Stimulated activated CD8-positive, alpha-beta memory T cell treated with anti-CD3 and anti-CD28 coated beads, Interleukin-7, amount 100 ng/mL, for 1 hour (primary cell): ENCODE measurements around the gene TPD52L2.
"Not testable (repeated sequence)": the region's sequence is repeated elsewhere in the genome, so short reads cannot be mapped to it uniquely, and the experiment has no call there.

Experiments
- DNase-seq, 2 donors: peaks; one replicate each; pipeline ENCODE4 v3.0.0-alpha.2; 2020; ENCODE audit warnings: low read depth in 2 of 2

TPD52L2 gene

DNA sequence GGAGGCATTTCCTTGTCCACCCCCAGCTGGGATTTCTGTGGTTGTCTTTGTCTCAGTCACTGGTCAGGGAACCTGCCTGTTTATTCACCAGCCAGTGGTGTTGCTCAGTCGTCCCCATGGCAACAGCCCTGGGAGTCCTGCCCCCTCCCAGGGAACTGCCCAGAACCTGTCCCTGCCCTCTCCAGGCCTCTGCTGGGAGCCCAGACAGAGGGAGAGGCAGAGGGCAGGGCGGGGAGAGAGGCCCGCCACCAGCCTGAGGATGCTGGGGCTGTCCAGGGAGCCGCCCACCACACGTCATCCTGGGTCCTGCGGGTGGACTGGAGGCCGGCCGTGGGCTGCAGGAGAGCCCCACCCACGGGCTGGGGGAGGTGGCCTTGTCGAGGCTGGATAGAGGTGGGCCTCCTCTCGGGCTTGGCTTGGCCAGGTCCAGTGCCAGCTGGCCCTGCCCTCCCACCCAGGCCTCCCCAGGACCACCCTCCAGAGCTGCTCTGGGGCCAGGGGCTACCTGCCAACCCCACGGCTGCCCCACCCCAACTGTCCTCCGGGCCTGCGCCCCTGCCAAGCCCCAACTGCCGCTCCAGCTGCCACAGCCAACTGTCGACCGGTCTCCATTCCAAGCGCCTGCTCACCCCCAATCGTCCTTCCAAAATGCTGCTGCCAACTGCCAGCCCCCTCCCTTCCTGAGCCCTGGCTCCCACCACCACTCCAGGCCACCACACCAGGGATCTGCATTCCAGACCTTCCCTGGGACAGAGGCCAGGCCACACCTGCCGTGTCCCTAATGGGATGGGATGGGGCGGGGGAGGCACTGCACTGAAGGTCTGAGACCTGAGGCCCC, 29.8 kb upstream of the TPD52L2 start:
- no peak for DNase-seq

DNA sequence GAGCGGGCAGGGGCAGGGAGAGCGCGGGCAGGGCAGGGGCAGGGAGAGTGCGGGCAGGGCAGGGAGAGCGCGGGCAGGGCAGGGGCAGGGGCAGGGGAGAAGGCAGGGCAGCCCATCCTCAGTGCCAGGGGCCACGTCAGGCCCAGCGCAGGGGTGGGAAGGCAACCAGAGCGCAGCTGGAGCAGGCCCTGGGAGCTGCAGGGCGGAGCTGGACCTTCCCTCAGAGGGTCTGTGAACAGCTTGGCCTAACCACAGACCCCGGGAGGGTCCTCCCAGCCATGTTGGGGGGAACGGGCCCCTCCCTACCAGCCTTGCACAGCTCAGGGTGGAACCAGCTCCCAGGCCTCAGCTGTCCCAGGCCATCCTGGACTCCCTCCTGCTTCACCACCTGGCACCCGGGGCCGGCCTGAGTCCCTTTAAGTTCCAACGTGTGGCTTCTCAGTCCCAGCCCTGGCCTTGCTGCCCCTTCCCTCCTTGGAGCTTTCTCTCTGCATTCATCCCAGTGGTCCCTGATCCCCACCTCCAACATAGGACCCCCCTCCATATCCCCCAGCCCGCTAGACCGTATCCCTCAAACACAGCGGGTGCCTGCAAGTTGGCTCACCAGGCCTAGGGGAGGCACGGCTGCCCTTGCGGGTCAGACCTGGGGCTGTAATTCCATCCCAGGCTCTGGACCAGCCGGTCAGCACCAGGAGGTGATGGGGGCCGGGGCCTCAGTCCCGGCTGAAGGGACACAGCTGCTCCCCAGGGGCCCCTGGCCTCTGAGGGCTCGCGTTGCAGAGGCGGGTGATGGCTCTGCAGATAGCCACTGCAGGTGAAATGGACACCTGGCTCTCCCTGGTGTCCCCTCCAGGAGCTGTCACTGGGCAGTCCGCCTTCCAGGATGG, 28.4 kb upstream of the TPD52L2 start:
- no peak for DNase-seq

GRCh38 chr20:63837479-63837878, 27.6 kb upstream of the TPD52L2 start:
- DNase-seq = no peak

- no peak for DNase-seq
These were observed 25.4 kb upstream of the TPD52L2 start for GRCh38 chr20:63839620-63840019.

GRCh38 chr20:63840405-63840828, 24.7 kb upstream of the TPD52L2 start:
- DNase-seq = no peak

DNA sequence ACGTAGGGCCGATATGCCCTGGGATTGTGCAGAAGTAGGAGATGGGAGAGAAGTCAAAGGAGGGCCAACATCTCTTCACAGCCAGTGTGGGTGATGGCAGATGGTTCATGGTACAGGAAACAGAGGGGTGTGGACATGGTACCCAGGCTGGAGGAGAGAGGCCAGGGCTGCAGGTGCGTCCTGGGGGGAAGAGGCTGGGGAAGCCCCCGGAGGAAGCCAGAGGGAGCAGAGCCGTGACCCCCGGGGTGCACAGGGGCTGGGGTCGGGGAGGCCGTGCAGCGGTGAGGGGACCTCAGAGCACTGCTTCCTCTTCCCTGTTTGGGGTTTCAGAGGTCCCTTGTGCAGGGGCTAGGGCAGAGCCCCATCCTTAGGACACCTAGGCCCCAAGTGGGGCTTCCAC, 22.8 kb upstream of the TPD52L2 start:
- DNase-seq = no peak

DNA sequence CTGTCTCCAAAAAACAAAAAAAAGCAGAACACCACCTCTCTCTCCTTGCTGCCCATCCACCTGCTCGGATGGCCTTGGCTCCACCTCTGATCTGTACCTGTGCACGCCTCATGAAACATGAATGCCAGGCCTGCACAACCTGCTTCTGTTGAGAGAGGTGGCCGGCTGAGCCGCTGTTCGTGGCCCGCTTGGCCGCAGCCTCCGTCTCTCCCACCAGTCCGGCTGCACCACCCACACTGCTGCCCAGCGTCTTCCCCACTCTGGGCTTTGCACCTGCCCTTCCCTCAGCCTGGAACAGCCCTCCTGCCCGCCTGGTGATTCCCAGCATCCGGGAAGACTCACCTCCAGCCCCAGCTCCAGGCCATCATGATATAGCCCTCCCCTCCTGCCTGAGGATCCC, 21.8 kb upstream of the TPD52L2 start:
- DNase-seq = no peak

GRCh38 chr20:63843778-63844177, 21.3 kb upstream of the TPD52L2 start:
- DNase-seq = no peak

DNA sequence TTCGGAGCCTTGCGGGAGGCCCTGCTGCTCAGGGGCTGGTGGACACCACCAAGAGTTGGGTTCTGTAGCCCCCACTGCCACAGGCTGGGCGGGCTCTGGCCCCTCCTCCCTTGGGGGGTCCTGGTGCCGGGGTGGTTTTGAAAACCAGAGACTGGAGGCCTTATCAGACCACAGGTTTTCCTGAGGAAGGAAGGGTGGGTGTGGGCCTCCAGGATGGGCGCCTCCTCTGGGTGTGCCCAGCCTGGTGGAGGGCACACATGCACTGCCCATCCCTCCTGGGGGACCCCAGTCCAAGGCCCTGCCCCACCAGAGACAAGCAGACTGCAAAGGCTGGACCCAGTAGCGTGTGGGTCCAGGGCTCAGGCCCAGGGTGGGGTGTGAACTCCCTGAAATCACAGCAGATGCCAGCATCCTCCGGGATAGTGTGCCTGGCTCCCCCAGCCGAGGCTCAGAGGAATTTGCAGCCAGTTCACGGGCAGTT, 20.5 kb upstream of the TPD52L2 start:
- DNase-seq = no peak

DNA sequence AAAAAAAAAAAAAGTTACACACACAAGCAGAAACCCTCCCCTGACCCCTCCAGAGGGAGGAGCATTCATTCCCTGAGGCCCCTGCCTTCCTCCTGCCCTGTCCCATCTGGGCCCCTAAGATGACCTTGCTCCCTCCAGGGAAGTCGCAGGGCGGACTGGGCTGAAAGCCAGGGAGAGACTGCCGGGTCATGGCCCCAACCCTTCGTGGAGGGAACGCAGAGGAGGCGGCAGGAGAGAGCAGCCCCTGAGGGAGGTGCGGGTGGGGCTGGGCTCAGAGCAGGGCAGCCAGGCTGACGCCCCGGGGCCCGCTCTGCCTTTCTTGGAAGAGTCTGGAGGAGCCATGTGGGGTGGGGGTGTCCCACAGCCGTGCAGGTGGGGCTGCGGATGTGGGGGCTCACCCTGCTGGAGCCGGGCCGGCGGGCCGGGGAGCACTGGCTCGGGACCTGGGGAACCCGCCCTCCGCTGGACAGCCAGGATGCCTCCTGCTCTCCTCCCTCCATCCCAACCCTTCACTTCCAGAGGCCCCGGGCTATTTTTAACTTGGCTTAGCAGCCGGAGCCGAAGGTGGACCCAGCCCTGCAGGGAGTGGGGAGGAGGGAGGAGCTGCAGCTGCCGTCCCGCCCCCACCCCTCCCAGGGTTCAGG, 18.8 kb upstream of the TPD52L2 start:
- no peak for DNase-seq

DNA sequence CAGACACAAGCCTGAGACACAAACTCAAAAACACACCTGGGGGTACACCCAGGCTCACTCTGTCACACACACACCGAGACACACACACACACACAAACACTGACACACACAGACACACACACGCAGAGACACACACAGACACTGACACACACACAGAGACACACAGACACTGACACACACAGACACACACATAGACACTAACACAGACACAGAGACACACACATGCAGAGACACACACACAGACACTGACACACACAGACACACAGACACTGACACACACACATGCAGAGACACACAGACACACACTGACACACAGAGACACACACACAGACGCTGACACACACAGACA, 18.2 kb upstream of the TPD52L2 start:
- no peak for DNase-seq

DNA sequence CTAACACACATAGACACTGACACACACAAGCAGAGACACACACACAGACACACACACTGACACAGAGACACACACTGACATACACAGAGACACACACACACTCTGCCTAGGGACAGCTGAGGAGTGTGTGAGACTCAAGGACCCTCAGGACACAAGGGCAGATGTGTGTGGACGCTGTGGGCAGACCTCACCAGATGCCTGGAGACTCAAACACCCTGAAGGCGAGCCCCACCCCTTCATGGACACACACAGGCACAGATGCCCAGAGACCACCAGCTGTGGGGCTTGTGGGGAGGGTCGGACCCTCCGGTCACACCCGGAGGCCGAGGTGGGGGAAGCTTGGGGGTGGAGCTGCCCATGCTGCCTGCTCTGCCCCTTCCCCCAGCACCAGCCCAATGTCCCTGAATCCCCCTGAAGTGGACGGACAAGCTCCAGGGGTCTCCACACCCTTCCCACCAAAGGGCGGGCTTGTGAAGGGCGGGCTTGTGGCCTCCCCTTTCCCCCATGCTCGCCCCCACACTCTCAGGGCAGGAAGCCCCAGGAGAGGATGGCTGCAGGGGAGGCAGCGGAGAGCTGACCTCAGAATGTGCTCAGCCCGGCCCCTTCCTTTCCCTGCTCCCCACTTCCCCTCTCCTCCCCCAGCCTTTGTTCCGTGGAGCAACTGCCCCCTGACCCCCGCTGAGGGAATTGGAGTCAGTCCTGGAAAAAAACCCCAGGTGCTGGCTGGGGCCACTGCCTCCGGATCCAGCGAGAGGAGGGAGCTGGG, 17.6 kb upstream of the TPD52L2 start:
- DNase-seq = no peak

DNA sequence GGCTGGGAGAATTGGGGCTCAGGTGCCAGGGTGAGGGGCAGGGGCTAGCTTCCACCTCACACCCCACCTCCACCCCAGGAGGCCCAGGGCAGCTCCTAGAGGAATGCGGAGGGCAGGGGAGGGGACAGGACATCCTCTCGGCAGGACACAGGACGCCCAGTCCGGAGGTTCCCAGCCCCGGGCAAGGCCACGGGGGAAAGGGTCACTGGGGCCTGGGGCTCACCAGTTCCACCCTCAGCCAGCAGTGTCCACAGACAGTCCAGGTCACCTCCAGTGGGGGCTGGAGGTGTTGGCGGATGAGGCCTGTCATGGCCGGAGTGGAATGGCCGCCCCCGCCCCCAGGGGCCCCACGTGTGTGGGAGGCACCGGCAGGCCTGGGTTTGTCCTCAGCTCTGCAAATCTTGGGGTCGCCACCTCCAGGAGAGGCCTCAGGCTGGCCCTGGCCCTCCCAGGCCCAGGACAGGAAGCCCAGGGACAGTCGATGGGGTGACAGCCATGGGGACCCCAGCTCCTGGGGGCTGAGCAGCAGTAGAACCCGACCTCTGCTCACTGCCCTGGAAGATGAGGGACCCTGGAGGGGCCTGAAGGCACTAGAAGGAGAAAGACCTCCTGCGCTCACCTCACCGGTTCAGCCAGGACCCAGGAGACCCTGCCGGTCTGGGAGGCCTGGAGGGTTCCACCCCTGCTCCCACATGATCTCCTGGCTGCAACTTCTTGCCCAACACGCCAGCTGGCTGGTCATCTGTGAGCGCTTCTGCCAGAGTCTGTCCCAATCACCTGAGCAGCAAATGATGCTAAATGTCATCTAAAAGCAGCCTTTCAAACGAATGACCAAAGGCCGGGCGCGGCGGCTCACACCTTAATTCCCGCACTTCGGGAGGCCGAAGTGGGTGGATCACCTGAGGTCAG, 16.8 kb upstream of the TPD52L2 start:
- no peak for DNase-seq

GRCh38 chr20:63850689-63851547, 14.2 kb upstream of the TPD52L2 start:
- no peak for DNase-seq

DNA sequence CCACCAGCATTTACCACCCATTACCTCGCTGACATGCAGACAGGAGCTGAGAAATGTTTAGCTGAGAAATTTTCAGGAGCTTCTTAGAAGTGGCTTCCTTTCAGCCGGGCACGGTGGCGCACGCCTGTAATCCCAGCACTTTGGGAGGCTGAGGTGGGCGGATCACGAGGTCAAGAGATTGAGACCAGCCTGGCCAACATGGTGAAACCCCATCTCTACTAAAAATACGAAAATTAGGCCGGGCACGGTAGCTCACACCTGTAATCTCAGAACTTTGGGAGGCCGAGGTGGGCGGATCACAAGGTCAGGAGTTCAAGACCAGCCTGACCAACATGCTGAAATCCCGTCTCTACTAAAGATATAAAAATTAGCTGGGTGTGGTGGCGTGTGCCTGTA, 13.5 kb upstream of the TPD52L2 start:
- not testable (repeated sequence) for DNase-seq

DNA sequence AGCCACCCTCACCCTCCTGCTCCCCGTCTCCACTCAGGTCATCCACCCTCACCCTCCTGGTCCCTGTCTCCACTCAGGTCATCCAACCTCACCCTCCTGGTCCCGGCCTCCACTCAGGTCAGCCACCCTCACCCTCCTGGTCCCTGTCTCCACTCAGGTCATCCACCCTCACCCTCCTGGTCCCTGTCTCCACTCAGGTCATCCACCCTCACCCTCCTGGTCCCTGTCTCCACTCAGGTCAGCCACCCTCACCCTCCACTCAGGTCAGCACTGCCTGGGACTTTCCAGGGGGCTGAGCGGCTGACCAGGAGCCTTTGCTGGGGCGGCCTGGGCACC, 11.4 kb upstream of the TPD52L2 start:
- DNase-seq = not testable (repeated sequence)

DNA sequence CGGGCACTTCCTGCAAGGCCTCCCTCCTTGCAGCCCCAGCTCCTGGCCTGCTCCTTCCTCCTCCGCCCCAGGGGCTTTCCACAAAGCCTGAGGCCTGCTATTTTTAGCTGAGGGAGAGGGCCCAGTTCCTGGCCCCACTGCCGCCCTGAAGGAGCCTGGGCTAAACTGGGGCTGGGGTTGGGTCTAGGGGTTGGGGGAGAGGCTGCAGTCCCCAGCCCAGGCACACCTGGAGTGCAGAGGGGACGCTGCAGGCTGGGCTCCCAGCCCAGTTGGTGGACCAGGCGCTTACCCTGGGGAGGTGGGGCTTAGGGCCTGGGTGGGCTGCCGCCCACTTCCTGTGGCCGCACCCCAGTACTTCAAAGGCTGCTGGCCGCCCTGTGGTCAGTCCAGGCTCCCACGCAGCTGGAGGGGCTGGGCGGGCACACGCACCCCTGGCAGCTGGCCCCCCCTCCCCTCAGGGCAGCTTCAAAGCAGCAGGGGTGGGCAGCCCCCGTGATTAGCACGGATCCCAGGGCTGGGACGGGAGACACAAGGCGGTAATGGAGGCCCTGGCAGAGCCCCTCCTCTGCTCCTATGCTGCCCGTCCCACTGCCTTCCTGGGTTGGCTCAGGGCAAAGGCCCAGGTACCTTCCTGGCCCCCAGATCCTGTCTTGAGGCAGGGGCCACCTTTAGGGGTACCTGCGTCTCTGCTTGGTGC, 10.9 kb upstream of the TPD52L2 start:
- DNase-seq = no peak

- no peak for DNase-seq
These were observed 10.2 kb upstream of the TPD52L2 start for GRCh38 chr20:63854766-63855362.
